Measurements from ENCODE around the gene ATF2. TPM values are rescaled to one million over a fixed set of nuclear protein-coding genes. Genes with fewer than 3 reads are reported as not detected.

Gene ATF2
- total and polyA plus RNA-seq, 2 of the 4 experiments (the other 2 are of a cell fraction): 23.2 to 60.0 TPM

- no peaks in the 10 kb centered on the region for H3K27me3 ChIP-seq (ENCODE audit: control insufficient read depth, insufficient read depth, low read length)
- ChIA-PET CTCF (no interaction called here), POLR2A (ENCODE audit: unreplicated experiment) (no interaction called here)
- H2BK15ac ChIP-seq (ENCODE audit: low read depth, low read length): no peak overlapping the region
- no peak overlapping the region for H3K4me3 ChIP-seq (ENCODE audit: insufficient read depth, low read depth, low read length)
- H3K27ac ChIP-seq (ENCODE audit: insufficient read depth, low read length): no peak overlapping the region
- H4K8ac ChIP-seq (ENCODE audit: low read depth in 2 of 2, low read length in 2 of 2): no peak overlapping the region
- no peaks in the 10 kb centered on the region for H3K9me3 ChIP-seq (ENCODE audit: control insufficient read depth, insufficient read depth, low read length)
- no peak overlapping the region for H3K18ac ChIP-seq (ENCODE audit: low read depth, low read length)
- H3K4me1 ChIP-seq (ENCODE audit: control insufficient read depth, insufficient read depth, low read length): no peaks in the 10 kb centered on the region
- no peak for DNase-seq
- no peak overlapping the region for H3K4ac ChIP-seq (ENCODE audit: low read depth, low read length)
- no peak overlapping the region for H2BK5ac ChIP-seq (ENCODE audit: low read depth, low read length, poor library complexity, severe bottlenecking)
- H2AK5ac ChIP-seq (ENCODE audit: low read depth, low read length): no peak overlapping the region
- no peak overlapping the region for H3K14ac ChIP-seq (replicated peaks; ENCODE audit: low read depth, low read length)
- no peak overlapping the region for H2AFZ ChIP-seq (replicated peaks; ENCODE audit: low read length, poor library complexity)
- no peak overlapping the region for H3K9ac ChIP-seq (ENCODE audit: low read depth, low read length)
- dilution Hi-C loops (cut with HindIII; ENCODE audit: low sequenced_read_pairs, unreplicated experiment): no loop called here
- no TSS peak for BruUV-seq (replicated peaks)
- TF ChIP-seq RFX5 (IDR thresholded peaks at IDR 0.05; ENCODE audit: low read depth, low read length): no peak
- peak; percentile 76 for TF ChIP-seq CEBPB (IDR thresholded peaks at IDR 0.05; ENCODE audit: low read depth, low read length)
- TF ChIP-seq MAFK (IDR thresholded peaks at IDR 0.05; ENCODE audit: low read depth, low read length): no peak
- intact Hi-C loops (cut with micrococcal nuclease): loop anchor here (5.0 kb wide), 1 partner anchor 69 kb away; the partner anchor contains the start of gene CHN1
- no peak overlapping the region for H2BK20ac ChIP-seq (ENCODE audit: low read depth, low read length)
- H3K23ac ChIP-seq (ENCODE audit: low read depth, low read length): no peak overlapping the region
- no peak overlapping the region for H3K56ac ChIP-seq (ENCODE audit: extremely low read depth, insufficient read depth, low read length)
- no peaks in the 10 kb centered on the region for H4K20me1 ChIP-seq (ENCODE audit: insufficient read depth, low read length)
- no peak overlapping the region for H2AK9ac ChIP-seq (replicated peaks; ENCODE audit: low read depth, low read length, poor library complexity)
- H4K91ac ChIP-seq (ENCODE audit: insufficient read depth, low read depth, low read length): no peak overlapping the region
- no CpG with 5 or more reads among the region's 1 CpG for WGBS, 2 experiments (ENCODE audit: extremely low coverage in 2 of 2, insufficient read length in 1 of 2)
- H2BK120ac ChIP-seq (ENCODE audit: low read depth, low read length): no peak overlapping the region
- no peaks in the 10 kb centered on the region for H3K9me1 ChIP-seq (ENCODE audit: insufficient read depth, low read length)
- peaks cover 0 to 5% of the 10 kb centered on the region in 2 experiments; a peak in 1 of 4 replicates for H3K79me1 ChIP-seq (ENCODE audit: low read depth in 1 of 2, low read length in 2 of 2)
- no peak overlapping the region for H4K5ac ChIP-seq (ENCODE audit: low read depth, low read length)
- no peak overlapping the region for H3K4me2 ChIP-seq (ENCODE audit: low read depth, low read length)
- H3K36me3 ChIP-seq (ENCODE audit: control insufficient read depth, insufficient read depth, low read length): peaks cover 9% of the 10 kb centered on the region
- in situ Hi-C loops (cut with MboI; ENCODE audit: low sequenced_read_pairs): no loop called here
- no peak for ATAC-seq (ENCODE audit: low read depth)
These were observed 91.7 kb downstream of the ATF2 start for GRCh38 chr2:175076272-175076671.

Measured in IMR-90 (cell line).